Measurements from ENCODE around the gene ELMO1. TPM values are rescaled to one million over a fixed set of nuclear protein-coding genes. Genes with fewer than 3 reads are reported as not detected.

The ELMO1 gene
- polyA plus RNA-seq, 1 donor (not counting 4 experiments of a cell fraction or from before 2014, with no cell fraction given): not detected

- DNase-seq (ENCODE audit: low read depth, low spot score) (no peak), FAIRE-seq (no peak)
- no peak overlapping the region for H2AFZ ChIP-seq (ENCODE audit: control insufficient read depth, low read length)
- no peaks in the 10 kb centered on the region for H3K9me1 ChIP-seq (ENCODE audit: control insufficient read depth, extremely low read depth, insufficient read depth, low read length)
- no peaks in the 10 kb centered on the region for H3K36me3 ChIP-seq (ENCODE audit: control insufficient read depth in 2 of 2, extremely low read depth in 1 of 2, insufficient read depth in 2 of 2, low read length in 2 of 2)
- H3K79me2 ChIP-seq (ENCODE audit: control insufficient read depth, insufficient read depth, low read length): no peaks in the 10 kb centered on the region
- no peaks in the 10 kb centered on the region for H3K4me1 ChIP-seq (ENCODE audit: control insufficient read depth, extremely low read depth, insufficient read depth, low read length)
- TF ChIP-seq, protein P1, sequence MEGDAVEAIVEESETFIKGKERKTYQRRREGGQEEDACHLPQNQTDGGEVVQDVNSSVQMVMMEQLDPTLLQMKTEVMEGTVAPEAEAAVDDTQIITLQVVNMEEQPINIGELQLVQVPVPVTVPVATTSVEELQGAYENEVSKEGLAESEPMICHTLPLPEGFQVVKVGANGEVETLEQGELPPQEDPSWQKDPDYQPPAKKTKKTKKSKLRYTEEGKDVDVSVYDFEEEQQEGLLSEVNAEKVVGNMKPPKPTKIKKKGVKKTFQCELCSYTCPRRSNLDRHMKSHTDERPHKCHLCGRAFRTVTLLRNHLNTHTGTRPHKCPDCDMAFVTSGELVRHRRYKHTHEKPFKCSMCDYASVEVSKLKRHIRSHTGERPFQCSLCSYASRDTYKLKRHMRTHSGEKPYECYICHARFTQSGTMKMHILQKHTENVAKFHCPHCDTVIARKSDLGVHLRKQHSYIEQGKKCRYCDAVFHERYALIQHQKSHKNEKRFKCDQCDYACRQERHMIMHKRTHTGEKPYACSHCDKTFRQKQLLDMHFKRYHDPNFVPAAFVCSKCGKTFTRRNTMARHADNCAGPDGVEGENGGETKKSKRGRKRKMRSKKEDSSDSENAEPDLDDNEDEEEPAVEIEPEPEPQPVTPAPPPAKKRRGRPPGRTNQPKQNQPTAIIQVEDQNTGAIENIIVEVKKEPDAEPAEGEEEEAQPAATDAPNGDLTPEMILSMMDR (optimal IDR thresholded peaks at IDR 0.05 in 1 of 3, IDR thresholded peaks at IDR 0.05 in 1 of 3, conservative IDR thresholded peaks at IDR 0.05 in 1 of 3; ENCODE audit: extremely low read depth in 1 of 3, insufficient read depth in 2 of 3, low read length in 3 of 3): no peak
- TF ChIP-seq EZH2 (IDR thresholded peaks at IDR 0.05; ENCODE audit: low read length): no peak
- H3K27ac ChIP-seq (ENCODE audit: control insufficient read depth, insufficient read depth, low read length): no peak overlapping the region
- H3K4me3 ChIP-seq (ENCODE audit: control insufficient read depth in 2 of 3, extremely low read depth in 1 of 3, insufficient read depth in 2 of 3, low read depth in 1 of 3, low read length in 3 of 3): no peak overlapping the region
- H4K20me1 ChIP-seq (ENCODE audit: control insufficient read depth, extremely low read depth, insufficient read depth, low read length): no peaks in the 10 kb centered on the region
- dilution Hi-C loops (cut with MboI; ENCODE audit: extremely low pct_ligation_motif_present, low sequenced_read_pairs): no loop called here
- no peaks in the 10 kb centered on the region for H3K27me3 ChIP-seq (ENCODE audit: control insufficient read depth, extremely low read depth, insufficient read depth, low read length)
- H3K9ac ChIP-seq (ENCODE audit: control insufficient read depth, extremely low read depth, insufficient read depth, low read length): no peak overlapping the region
- no peak overlapping the region for H3K4me2 ChIP-seq (ENCODE audit: control insufficient read depth, extremely low read depth, insufficient read depth, low read depth, low read length)
- H3K9me3 ChIP-seq (ENCODE audit: control insufficient read depth, low read depth, low read length): no peaks in the 10 kb centered on the region
Measured at GRCh38 chr7:36904802-36905201, 543.9 kb downstream of the ELMO1 start.

GRCh38 chr7:36904101-36904500 lies 544.6 kb downstream of the ELMO1 start:
- DNase-seq (ENCODE audit: low read depth, low spot score) (no peak), FAIRE-seq (no peak)
- dilution Hi-C loops (cut with MboI; ENCODE audit: extremely low pct_ligation_motif_present, low sequenced_read_pairs): no loop called here
- Histone ChIP-seq H3K9me1 (ENCODE audit: control insufficient read depth, extremely low read depth, insufficient read depth, low read length) (no peaks in the 10 kb centered on the region), H3K27me3 (ENCODE audit: control insufficient read depth, extremely low read depth, insufficient read depth, low read length) (no peaks in the 10 kb centered on the region), H3K9me3 (ENCODE audit: control insufficient read depth, low read depth, low read length) (no peaks in the 10 kb centered on the region), H3K4me3 (ENCODE audit: control insufficient read depth in 2 of 3, extremely low read depth in 1 of 3, insufficient read depth in 2 of 3, low read depth in 1 of 3, low read length in 3 of 3) (no peak overlapping the region), H4K20me1 (ENCODE audit: control insufficient read depth, extremely low read depth, insufficient read depth, low read length) (no peaks in the 10 kb centered on the region), H3K79me2 (ENCODE audit: control insufficient read depth, insufficient read depth, low read length) (no peaks in the 10 kb centered on the region), H3K9ac (ENCODE audit: control insufficient read depth, extremely low read depth, insufficient read depth, low read length) (no peak overlapping the region), H2AFZ (ENCODE audit: control insufficient read depth, low read length) (no peak overlapping the region), H3K4me1 (ENCODE audit: control insufficient read depth, extremely low read depth, insufficient read depth, low read length) (no peaks in the 10 kb centered on the region), H3K4me2 (ENCODE audit: control insufficient read depth, extremely low read depth, insufficient read depth, low read depth, low read length) (no peak overlapping the region), H3K36me3 (ENCODE audit: control insufficient read depth in 2 of 2, extremely low read depth in 1 of 2, insufficient read depth in 2 of 2, low read length in 2 of 2) (no peaks in the 10 kb centered on the region), H3K27ac (ENCODE audit: control insufficient read depth, insufficient read depth, low read length) (no peak overlapping the region)
- TF ChIP-seq, protein P1 (optimal IDR thresholded peaks at IDR 0.05 in 1 of 3, IDR thresholded peaks at IDR 0.05 in 1 of 3, conservative IDR thresholded peaks at IDR 0.05 in 1 of 3; ENCODE audit: extremely low read depth in 1 of 3, insufficient read depth in 2 of 3, low read length in 3 of 3): no peak
- TF ChIP-seq EZH2 (IDR thresholded peaks at IDR 0.05; ENCODE audit: low read length): no peak

Data from keratinocyte (primary cell).